ENCODE measurements around the gene RAI14. TPM values are rescaled to one million over a fixed set of nuclear protein-coding genes. Genes with fewer than 3 reads are reported as not detected.

RAI14 gene
- total RNA-seq, 6 experiments from 2014 or later: 11.9 to 30.8 (median 20.8) TPM

DNA sequence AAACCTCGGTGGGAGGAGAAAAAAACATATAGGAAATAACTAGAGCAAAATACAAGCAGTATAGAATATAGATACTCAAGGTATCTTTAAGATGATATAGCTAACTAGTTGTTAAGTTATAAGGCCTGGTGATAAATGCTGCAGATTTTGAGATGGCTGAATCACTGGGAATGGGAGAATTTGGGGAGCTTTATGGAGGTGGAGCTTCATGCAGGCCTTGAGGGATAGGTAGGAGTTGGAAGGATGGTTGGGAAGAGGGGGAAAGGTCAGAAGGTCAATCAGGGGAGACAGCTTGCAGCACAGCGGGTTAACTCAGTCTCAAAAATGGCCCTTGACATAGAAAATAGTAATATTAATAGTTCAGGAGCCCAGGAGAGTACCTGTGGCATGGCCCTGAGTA, 34.8 kb downstream of the RAI14 start:
- no peak for DNase-seq
- Histone ChIP-seq H3K36me3 (no peaks in the 10 kb centered on the region), H3K9me3 (no peaks in the 10 kb centered on the region), H3K27me3 (no peaks in the 10 kb centered on the region), H3K27ac (no peak overlapping the region), H3K4me3 (no peak overlapping the region), H3K4me1 (peaks cover 0 to 26% (median 4%) of the 10 kb centered on the region in 4 donors)
- ATAC-seq: no peak
- 78% methylated on average over 2 of the region's 2 CpGs for WGBS (ENCODE audit: insufficient coverage, low coverage, low lambda C conversion rate, missing lambda C conversion rate)
- TF ChIP-seq POLR2A (IDR thresholded peaks at IDR 0.05) (no peak), CTCF (IDR thresholded peaks at IDR 0.05) (no peak)
- intact Hi-C loops (cut with DNase I): no loop called here

GRCh38 chr5:34691326-34691725, 35.2 kb downstream of the RAI14 start:
- no peak overlapping the region for H3K4me3 ChIP-seq
- no peak for TF ChIP-seq POLR2A (IDR thresholded peaks at IDR 0.05)
- no peak for TF ChIP-seq CTCF (IDR thresholded peaks at IDR 0.05)
- no peaks in the 10 kb centered on the region for H3K36me3 ChIP-seq
- H3K27me3 ChIP-seq: no peaks in the 10 kb centered on the region
- no peak for DNase-seq
- H3K9me3 ChIP-seq: no peaks in the 10 kb centered on the region
- no peak overlapping the region for H3K27ac ChIP-seq
- ATAC-seq: no peak
- H3K4me1 ChIP-seq: peaks cover 0 to 26% (median 4%) of the 10 kb centered on the region in 4 donors
- 52% methylated on average over 6 of the region's 6 CpGs for WGBS (ENCODE audit: insufficient coverage, low coverage, low lambda C conversion rate, missing lambda C conversion rate)
- intact Hi-C loops (cut with DNase I): no loop called here

GRCh38 chr5:34692786-34693185, 36.7 kb downstream of the RAI14 start:
- DNase-seq (no peak), ATAC-seq (no peak)
- no peaks in the 10 kb centered on the region for H3K27me3 ChIP-seq
- 93% methylated on average over 3 of the region's 6 CpGs for WGBS (ENCODE audit: insufficient coverage, low coverage, low lambda C conversion rate, missing lambda C conversion rate)
- no peaks in the 10 kb centered on the region for H3K36me3 ChIP-seq
- H3K4me1 ChIP-seq: peaks cover 0 to 21% (median 0%) of the 10 kb centered on the region in 4 donors
- intact Hi-C loops (cut with DNase I): no loop called here
- no peak overlapping the region for H3K27ac ChIP-seq
- H3K4me3 ChIP-seq: no peak overlapping the region
- H3K9me3 ChIP-seq: no peaks in the 10 kb centered on the region
- no peak for TF ChIP-seq CTCF (IDR thresholded peaks at IDR 0.05)
- TF ChIP-seq POLR2A (IDR thresholded peaks at IDR 0.05): no peak

DNA sequence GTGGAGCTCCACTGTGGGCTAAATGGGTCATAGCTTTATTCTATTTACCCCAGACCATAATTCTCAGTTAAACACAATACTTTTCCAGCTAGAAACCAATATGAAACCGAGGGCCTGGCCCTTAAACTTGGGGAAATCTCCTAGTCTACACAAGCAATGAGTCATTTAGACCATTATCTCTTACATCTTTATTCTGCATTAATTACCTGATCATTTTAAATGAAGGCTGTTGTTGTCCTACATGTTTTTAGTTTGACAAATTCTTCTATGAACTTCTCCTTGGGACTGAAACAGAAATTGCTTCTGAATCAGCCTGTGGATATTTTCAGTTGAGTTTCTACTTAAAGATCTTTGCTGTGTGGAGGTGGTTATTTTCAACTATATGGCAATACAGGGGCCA, 37.9 kb downstream of the RAI14 start:
- H3K27me3 ChIP-seq: no peaks in the 10 kb centered on the region

More for the DNA sequence above, 37.9 kb downstream of the RAI14 start:
- Histone ChIP-seq H3K4me1 (peaks cover 0 to 21% (median 0%) of the 10 kb centered on the region in 4 donors), H3K9me3 (no peaks in the 10 kb centered on the region), H3K27ac (no peak overlapping the region), H3K4me3 (no peak overlapping the region), H3K36me3 (no peaks in the 10 kb centered on the region)
- ATAC-seq (no peak), DNase-seq (no peak)
- intact Hi-C loops (cut with DNase I): no loop called here
- TF ChIP-seq POLR2A (IDR thresholded peaks at IDR 0.05) (no peak), CTCF (IDR thresholded peaks at IDR 0.05) (no peak)
- 50% methylated on average over 1 of the region's 1 CpG for WGBS (ENCODE audit: insufficient coverage, low coverage, low lambda C conversion rate, missing lambda C conversion rate)

Measured in right lobe of liver (tissue), 6 donors.